ENCODE data around the gene BIRC6.
"Not testable (repeated sequence)": the region's sequence is repeated elsewhere in the genome, so short reads cannot be mapped to it uniquely, and the experiment has no call there.

BIRC6 gene

GRCh38 chr2:32452338-32453064 lies 95.7 kb downstream of the BIRC6 start:
- H3K9me3 Mint-ChIP-seq, result no peaks in the 10 kb centered on the region
- H3K4me3 Mint-ChIP-seq, result no peak overlapping the region
- no peak overlapping the region for H3K27ac Mint-ChIP-seq
- H3K27me3 Mint-ChIP-seq (ENCODE audit: low read depth), result no peaks in the 10 kb centered on the region
- H3K36me3 Mint-ChIP-seq (ENCODE audit: low read depth), result peaks cover 26% of the 10 kb centered on the region
- peaks cover 2% of the 10 kb centered on the region for H3K4me1 Mint-ChIP-seq (ENCODE audit: low read depth)

GRCh38 chr2:32453242-32454062 lies 96.6 kb downstream of the BIRC6 start:
- Mint-ChIP-seq H3K4me3 (no peak overlapping the region), H3K9me3 (no peaks in the 10 kb centered on the region), H3K27me3 (ENCODE audit: low read depth) (no peaks in the 10 kb centered on the region), H3K27ac (no peak overlapping the region), H3K36me3 (ENCODE audit: low read depth) (peaks cover 32% of the 10 kb centered on the region), H3K4me1 (ENCODE audit: low read depth) (peaks cover 4% of the 10 kb centered on the region)

GRCh38 chr2:32455816-32456215 lies 99.0 kb downstream of the BIRC6 start:
- Mint-ChIP-seq H3K27ac (no peak overlapping the region), H3K4me1 (ENCODE audit: low read depth) (peaks cover 4% of the 10 kb centered on the region), H3K9me3 (no peaks in the 10 kb centered on the region), H3K36me3 (ENCODE audit: low read depth) (peaks cover 26% of the 10 kb centered on the region), H3K27me3 (ENCODE audit: low read depth) (no peaks in the 10 kb centered on the region), H3K4me3 (no peak overlapping the region)

GRCh38 chr2:32456808-32457207 lies 100.0 kb downstream of the BIRC6 start:
- H3K9me3 Mint-ChIP-seq, result no peaks in the 10 kb centered on the region
- H3K36me3 Mint-ChIP-seq (ENCODE audit: low read depth), result peaks cover 21% of the 10 kb centered on the region
- H3K4me1 Mint-ChIP-seq (ENCODE audit: low read depth), result peaks cover 6% of the 10 kb centered on the region
- no peak overlapping the region for H3K27ac Mint-ChIP-seq
- no peaks in the 10 kb centered on the region for H3K27me3 Mint-ChIP-seq (ENCODE audit: low read depth)
- H3K4me3 Mint-ChIP-seq, result no peak overlapping the region

GRCh38 chr2:32457814-32458213 lies 101.0 kb downstream of the BIRC6 start:
- Mint-ChIP-seq H3K27me3 (ENCODE audit: low read depth) (no peaks in the 10 kb centered on the region), H3K27ac (no peak overlapping the region), H3K9me3 (no peaks in the 10 kb centered on the region), H3K4me3 (no peak overlapping the region), H3K4me1 (ENCODE audit: low read depth) (peaks cover 5% of the 10 kb centered on the region), H3K36me3 (ENCODE audit: low read depth) (peaks cover 19% of the 10 kb centered on the region)

GRCh38 chr2:32460861-32461260 lies 104.0 kb downstream of the BIRC6 start:
- H3K9me3 Mint-ChIP-seq; H3K27ac Mint-ChIP-seq; H3K4me3 Mint-ChIP-seq; H3K4me1 Mint-ChIP-seq (ENCODE audit: low read depth); H3K27me3 Mint-ChIP-seq (ENCODE audit: low read depth): not testable (repeated sequence)
- peaks cover 32% of the 10 kb centered on the region for H3K36me3 Mint-ChIP-seq (ENCODE audit: low read depth)

GRCh38 chr2:32463110-32463509 lies 106.3 kb downstream of the BIRC6 start:
- no peak overlapping the region for H3K4me3 Mint-ChIP-seq
- no peak overlapping the region for H3K27ac Mint-ChIP-seq
- H3K9me3 Mint-ChIP-seq, result no peaks in the 10 kb centered on the region
- H3K27me3 Mint-ChIP-seq (ENCODE audit: low read depth), result no peaks in the 10 kb centered on the region
- peaks cover 30% of the 10 kb centered on the region for H3K36me3 Mint-ChIP-seq (ENCODE audit: low read depth)
- H3K4me1 Mint-ChIP-seq (ENCODE audit: low read depth), result peaks cover 3% of the 10 kb centered on the region

- peaks cover 34% of the 10 kb centered on the region for H3K36me3 Mint-ChIP-seq (ENCODE audit: low read depth)
- H3K9me3 Mint-ChIP-seq, result no peaks in the 10 kb centered on the region
- no peak overlapping the region for H3K4me3 Mint-ChIP-seq
- no peaks in the 10 kb centered on the region for H3K27me3 Mint-ChIP-seq (ENCODE audit: low read depth)
- no peak overlapping the region for H3K27ac Mint-ChIP-seq
- peaks cover 2% of the 10 kb centered on the region for H3K4me1 Mint-ChIP-seq (ENCODE audit: low read depth)
These were observed 107.6 kb downstream of the BIRC6 start for GRCh38 chr2:32464431-32464830.

GRCh38 chr2:32472605-32473004 lies 115.8 kb downstream of the BIRC6 start:
- Mint-ChIP-seq H3K27ac (no peak overlapping the region), H3K27me3 (ENCODE audit: low read depth) (no peaks in the 10 kb centered on the region), H3K9me3 (no peaks in the 10 kb centered on the region), H3K4me3 (no peak overlapping the region), H3K36me3 (ENCODE audit: low read depth) (peaks cover 28% of the 10 kb centered on the region), H3K4me1 (ENCODE audit: low read depth) (peaks cover 10% of the 10 kb centered on the region)

- Mint-ChIP-seq H3K9me3 (no peaks in the 10 kb centered on the region), H3K27me3 (ENCODE audit: low read depth) (no peaks in the 10 kb centered on the region), H3K27ac (no peak overlapping the region), H3K36me3 (ENCODE audit: low read depth) (peaks cover 24% of the 10 kb centered on the region), H3K4me3 (no peak overlapping the region), H3K4me1 (ENCODE audit: low read depth) (peaks cover 10% of the 10 kb centered on the region)
These were observed 117.6 kb downstream of the BIRC6 start for GRCh38 chr2:32474381-32474780.

- Mint-ChIP-seq H3K4me3 (no peak overlapping the region), H3K9me3 (no peaks in the 10 kb centered on the region), H3K36me3 (ENCODE audit: low read depth) (peaks cover 29% of the 10 kb centered on the region), H3K27ac (no peak overlapping the region), H3K27me3 (ENCODE audit: low read depth) (no peaks in the 10 kb centered on the region), H3K4me1 (ENCODE audit: low read depth) (peaks cover 6% of the 10 kb centered on the region)
These were observed 122.2 kb downstream of the BIRC6 start for GRCh38 chr2:32478889-32479620.

- Mint-ChIP-seq H3K4me1 (ENCODE audit: low read depth) (peaks cover 2% of the 10 kb centered on the region), H3K9me3 (no peaks in the 10 kb centered on the region), H3K27me3 (ENCODE audit: low read depth) (no peaks in the 10 kb centered on the region), H3K4me3 (no peak overlapping the region), H3K27ac (no peak overlapping the region), H3K36me3 (ENCODE audit: low read depth) (peaks cover 27% of the 10 kb centered on the region)
These were observed 123.2 kb downstream of the BIRC6 start for GRCh38 chr2:32479993-32480392.

- peaks cover 39% of the 10 kb centered on the region for H3K36me3 Mint-ChIP-seq (ENCODE audit: low read depth)
- no peak overlapping the region for H3K27ac Mint-ChIP-seq
- no peak overlapping the region for H3K4me3 Mint-ChIP-seq
- H3K27me3 Mint-ChIP-seq (ENCODE audit: low read depth), result no peaks in the 10 kb centered on the region
- peaks cover 2% of the 10 kb centered on the region for H3K4me1 Mint-ChIP-seq (ENCODE audit: low read depth)
- no peaks in the 10 kb centered on the region for H3K9me3 Mint-ChIP-seq
These were observed 125.6 kb downstream of the BIRC6 start for GRCh38 chr2:32482471-32482870.

- no peaks in the 10 kb centered on the region for H3K27me3 Mint-ChIP-seq (ENCODE audit: low read depth)
- H3K4me1 Mint-ChIP-seq (ENCODE audit: low read depth), result peaks cover 2% of the 10 kb centered on the region
These were observed 128.1 kb downstream of the BIRC6 start for GRCh38 chr2:32484937-32485336.

More at GRCh38 chr2:32484937-32485336, 128.1 kb downstream of the BIRC6 start:
- Mint-ChIP-seq H3K4me3 (no peak overlapping the region), H3K9me3 (no peaks in the 10 kb centered on the region), H3K36me3 (ENCODE audit: low read depth) (peaks cover 32% of the 10 kb centered on the region), H3K27ac (peak overlapping the region; percentile 26)
